HFF-Myc (cell line): Measurements from ENCODE around the gene GRIPAP1.

Source experiments
- DNase-seq: peaks from one replicate; pipeline ENCODE4 v3.0.0-alpha.2; 2011; ENCODE audit warnings: low read depth; ENCODE audit errors: extremely low read depth
- H3K4me3 ChIP-seq: replicated peaks from 2 replicates; pipeline ENCODE4 v1.5.1; 2011; ENCODE audit warnings: low read depth, mild to moderate bottlenecking, control low read depth, low read length
- CTCF ChIP-seq: IDR thresholded peaks from 2 replicates; pipeline ENCODE4 v1.5.1; 2012; ENCODE audit warnings: mild to moderate bottlenecking, low read depth, low read length, control low read depth; ENCODE audit errors: missing control alignments

Gene GRIPAP1

GRCh38 chrX:48960291-48960690, 41.8 kb downstream of the GRIPAP1 start:
- no peak for TF ChIP-seq CTCF
- H3K4me3 ChIP-seq, result no peak overlapping the region
- DNase-seq, result no peak

- DNase-seq, result no peak
- no peak for TF ChIP-seq CTCF
- peak overlapping the region; percentile 62 for H3K4me3 ChIP-seq
These were observed 43.4 kb downstream of the GRIPAP1 start for GRCh38 chrX:48958635-48959094.

GRCh38 chrX:48957827-48958634, 44.0 kb downstream of the GRIPAP1 start:
- peak; percentile 87 for DNase-seq
- H3K4me3 ChIP-seq, result peak overlapping the region; percentile 62
- no peak for TF ChIP-seq CTCF

- H3K4me3 ChIP-seq, result peak within 1 kb of the TSS; percentile 62
- TF ChIP-seq CTCF, result no peak
- DNase-seq, result no peak
These were observed 44.6 kb downstream of the GRIPAP1 start, which contains the start of gene OTUD5 for GRCh38 chrX:48957477-48957826. TSS of gene OTUD5 (minus strand) at chrX:48957607. CDS start at chrX:48957570, 37 bp downstream.

GRCh38 chrX:48956728-48957414, 45.2 kb downstream of the GRIPAP1 start:
- no peak for TF ChIP-seq CTCF
- no peak for DNase-seq
- peak overlapping the region; percentile 62 for H3K4me3 ChIP-seq

GRCh38 chrX:48948589-48948988, 53.5 kb downstream of the GRIPAP1 start:
- DNase-seq, result no peak
- H3K4me3 ChIP-seq, result no peak overlapping the region
- TF ChIP-seq CTCF, result no peak
